Activated T-cell treated with anti-CD3 and anti-CD28 coated beads for 4 hours (primary cell): ENCODE data around the gene MEP1B.
"Not testable (repeated sequence)": the region's sequence is repeated elsewhere in the genome, so short reads cannot be mapped to it uniquely, and the experiment has no call there.

Experiments
- DNase-seq: peaks from one replicate; pipeline ENCODE4 v3.0.0-alpha.2; 2020

Gene MEP1B

DNA sequence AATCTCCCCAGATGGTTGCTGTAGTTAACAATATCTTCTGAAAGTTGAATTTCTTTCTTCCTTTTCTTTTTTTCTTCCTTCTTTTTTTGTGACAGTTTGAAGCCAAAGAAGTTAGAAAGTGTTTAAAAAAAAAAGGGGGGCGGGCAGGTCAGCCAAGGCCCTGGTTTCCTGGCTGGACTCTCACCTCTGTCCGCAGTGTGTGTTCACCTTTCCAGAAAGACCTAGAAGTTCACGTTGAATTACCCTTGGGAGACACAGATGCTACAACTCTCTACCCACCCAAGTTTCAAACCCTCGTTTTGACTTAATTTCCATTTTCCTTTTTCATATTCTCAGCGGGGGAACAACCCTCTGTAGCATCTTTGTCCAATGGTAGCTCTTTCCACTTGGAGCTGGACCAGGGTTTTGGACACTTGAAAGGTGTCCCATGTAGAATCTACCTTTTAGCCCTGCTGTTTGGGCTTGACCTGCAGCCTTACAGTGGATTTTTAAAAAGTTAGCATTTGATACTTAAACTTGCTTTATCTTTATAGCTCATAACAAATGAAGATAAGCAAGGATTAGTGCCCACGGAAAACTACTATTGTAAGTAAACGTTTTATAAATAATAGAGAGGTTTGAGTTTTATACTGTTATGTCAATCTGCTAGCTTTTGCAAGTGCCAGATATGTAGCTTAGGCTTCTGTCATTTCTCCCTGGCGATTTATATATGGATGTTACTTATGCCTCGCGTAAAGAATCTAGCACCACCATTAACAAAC lies 20.0 kb downstream of the MEP1B start:
- no peak for DNase-seq

DNA sequence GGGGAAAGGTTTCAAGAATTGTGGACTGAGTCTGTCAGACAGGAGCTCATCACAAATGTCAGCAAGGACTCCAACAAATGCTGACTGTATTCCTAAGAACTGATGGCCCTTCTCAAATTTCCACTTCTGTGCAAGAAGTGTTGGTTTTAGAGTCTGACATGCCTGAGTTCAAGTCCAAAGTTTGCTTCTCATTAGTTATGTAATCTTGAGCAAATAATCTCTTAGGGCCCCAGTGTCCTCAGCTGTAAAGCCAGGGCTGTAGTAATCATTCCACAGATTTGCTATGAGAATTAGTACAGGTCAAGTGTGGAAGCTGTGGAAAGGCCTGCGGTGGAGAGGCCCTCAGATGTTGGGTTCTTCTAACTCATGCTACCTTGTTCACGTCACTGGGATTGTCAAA lies 23.9 kb downstream of the MEP1B start:
- DNase-seq = no peak

- no peak for DNase-seq
Observed at GRCh38 chr18:32216390-32216789, 26.6 kb downstream of the MEP1B start.

GRCh38 chr18:32219431-32220018 lies 29.7 kb downstream of the MEP1B start:
- DNase-seq = no peak

- not testable (repeated sequence) for DNase-seq
Observed at GRCh38 chr18:32233348-32233747, 43.5 kb downstream of the MEP1B start.

DNA sequence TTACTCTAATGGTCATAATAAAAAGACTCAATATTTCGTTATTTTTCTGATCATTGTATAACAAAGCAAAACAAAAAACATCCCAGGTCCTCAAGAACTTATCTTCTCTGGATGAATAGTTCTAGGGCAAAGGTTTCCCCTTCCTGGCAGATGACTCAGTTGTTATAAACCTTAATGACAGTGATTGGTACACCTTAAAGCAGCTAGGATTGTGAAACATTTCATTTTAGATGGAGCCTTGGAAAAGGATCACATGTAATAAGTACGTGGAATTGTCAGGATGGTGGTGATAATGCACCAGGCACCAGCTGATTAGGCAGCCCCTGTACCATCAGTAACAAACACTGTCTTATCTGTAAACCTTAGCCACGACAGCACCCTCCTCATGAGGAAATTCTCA lies 47.2 kb downstream of the MEP1B start:
- DNase-seq = no peak

DNA sequence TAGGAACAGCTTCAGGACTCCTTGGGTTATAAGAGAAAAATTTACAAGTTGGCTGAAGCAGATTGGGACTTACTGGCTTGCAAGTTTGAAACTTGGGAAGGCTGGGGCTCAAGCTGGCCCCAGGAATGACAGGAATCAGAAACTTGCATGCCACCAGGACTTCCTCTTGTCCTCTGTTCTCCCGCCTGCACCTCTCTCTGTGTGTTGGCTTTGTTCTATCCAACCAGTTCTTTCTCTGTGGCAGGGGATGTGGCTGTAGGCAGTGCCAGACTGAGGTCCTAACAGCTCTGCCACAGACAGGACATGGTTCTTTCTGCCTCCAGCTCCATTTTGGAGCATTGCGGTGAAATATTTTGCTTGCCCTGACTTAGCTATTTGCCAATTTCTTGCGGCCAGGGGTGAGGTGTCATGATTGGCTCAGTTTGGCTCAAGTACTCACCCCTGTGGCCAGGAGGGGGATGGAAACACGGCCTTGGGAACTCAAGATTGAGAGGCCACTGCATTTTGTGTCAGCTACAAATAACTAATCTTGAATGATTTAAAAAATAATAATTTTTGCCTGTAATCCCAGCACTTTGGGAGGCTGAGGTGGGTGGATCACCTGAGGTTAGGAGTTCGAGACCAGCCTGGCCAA lies 48.9 kb downstream of the MEP1B start:
- DNase-seq = no peak

DNA sequence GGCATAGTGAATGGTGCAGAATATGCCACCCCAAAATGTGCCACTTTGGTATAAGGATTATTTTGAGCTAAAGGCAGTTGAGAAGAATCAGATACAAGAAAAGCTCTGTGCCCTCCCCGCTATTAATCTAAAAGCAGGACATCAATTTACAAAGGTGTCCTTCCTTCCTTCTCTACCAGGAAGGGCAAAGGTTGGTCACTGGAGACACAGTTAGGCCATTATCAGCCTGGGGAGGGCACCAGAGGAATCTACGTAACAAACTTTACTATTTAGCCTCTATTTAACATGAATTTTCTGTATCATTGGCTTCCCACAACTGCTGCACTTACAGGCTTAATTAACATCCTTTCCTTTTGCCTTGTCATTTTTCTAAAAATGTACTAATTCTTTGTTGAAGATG lies 52.6 kb downstream of the MEP1B start:
- no peak for DNase-seq

DNA sequence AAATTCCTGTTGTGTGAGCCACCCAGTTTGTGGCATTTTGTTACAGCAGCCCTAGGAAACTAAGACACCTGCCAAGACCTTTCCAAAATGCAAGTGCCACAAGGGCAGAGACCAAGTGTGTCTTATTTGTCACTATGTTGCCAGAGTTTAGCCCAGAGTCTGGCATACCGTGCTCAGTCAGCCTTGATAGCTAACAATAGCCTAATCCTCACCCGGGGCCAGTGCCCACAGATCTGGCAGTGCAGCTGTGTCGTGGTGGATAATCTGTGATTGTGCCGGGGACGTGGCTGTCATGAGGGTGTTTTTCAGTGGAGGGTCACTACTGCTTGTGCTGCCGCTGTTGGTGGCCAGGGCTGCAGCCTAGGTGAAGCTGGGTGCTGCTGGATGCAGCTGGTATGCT lies 53.5 kb downstream of the MEP1B start:
- no peak for DNase-seq

GRCh38 chr18:32244881-32245280 lies 55.0 kb downstream of the MEP1B start:
- DNase-seq = no peak

DNA sequence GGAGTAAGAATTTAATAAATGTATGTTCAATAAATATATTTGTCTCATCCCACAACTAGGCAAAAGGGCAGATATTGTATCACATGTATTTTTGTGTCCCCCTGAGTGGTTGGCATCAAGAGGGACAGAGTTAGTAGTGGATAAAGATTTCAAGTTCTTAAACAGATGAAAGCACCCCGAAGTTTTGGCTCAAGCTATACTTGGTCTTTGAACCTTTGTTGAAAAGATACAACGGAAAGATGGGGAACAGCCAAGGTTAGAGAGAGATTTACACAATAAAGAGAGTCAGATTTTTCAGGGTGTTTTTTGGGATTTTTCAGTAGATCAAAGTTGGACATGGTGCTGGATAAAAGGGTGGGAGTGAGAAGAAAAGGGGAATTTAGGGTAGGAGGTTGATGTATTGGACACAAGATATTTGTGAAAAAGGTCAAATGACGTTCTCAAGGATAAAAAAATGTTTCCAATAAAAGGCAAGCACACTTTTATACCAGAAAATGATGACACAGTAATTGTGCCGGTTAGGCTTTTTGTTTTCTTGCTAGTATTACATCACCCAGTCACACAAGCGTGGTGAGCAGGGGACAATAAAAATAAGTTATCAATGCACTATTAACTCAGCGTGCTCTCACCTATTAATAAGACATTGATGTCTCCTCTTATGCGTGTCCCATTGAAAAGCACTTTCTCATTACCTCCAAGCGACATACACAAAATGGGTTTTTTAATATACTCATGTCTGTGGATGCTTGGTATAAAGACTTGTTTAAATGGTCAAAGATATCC lies 59.5 kb downstream of the MEP1B start:
- no peak for DNase-seq

- no peak for DNase-seq
Observed at GRCh38 chr18:32251466-32251865, 61.6 kb downstream of the MEP1B start.

DNA sequence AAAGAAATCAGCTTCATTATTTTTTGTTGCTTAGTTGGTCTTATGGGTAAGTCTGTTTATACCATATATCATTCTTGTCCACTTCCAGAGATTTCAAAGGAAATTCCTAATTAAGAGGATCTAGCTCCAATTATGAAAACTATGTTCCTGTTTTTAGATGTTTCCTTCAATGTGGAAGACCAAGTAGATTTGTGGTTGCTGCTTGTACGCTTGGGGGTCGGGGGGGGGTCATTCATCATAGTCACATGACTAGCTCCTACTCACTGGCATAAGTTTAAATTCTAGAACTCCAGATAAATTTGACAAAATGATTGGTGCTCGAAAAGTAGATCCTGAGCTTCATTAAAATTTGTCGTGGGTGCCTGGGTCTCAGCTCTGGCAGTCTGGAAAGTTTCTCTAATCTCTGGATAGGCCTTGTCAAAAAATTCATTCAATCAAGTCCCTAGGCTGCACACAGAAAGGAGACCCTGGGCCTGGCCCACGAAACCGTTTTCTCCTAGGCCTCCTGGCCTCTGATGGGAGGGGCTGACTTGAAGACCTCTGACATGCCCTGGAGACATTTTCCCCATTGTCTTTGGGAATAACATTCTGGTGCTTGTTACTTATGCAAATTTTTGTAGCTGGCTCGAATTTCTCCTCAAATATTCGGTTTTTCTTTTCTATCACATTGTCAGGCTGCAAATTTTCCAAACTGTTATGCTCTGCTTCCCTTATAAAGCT lies 62.5 kb downstream of the MEP1B start:
- DNase-seq = no peak

- DNase-seq = no peak
Observed at GRCh38 chr18:32255570-32255969, 65.7 kb downstream of the MEP1B start.

DNA sequence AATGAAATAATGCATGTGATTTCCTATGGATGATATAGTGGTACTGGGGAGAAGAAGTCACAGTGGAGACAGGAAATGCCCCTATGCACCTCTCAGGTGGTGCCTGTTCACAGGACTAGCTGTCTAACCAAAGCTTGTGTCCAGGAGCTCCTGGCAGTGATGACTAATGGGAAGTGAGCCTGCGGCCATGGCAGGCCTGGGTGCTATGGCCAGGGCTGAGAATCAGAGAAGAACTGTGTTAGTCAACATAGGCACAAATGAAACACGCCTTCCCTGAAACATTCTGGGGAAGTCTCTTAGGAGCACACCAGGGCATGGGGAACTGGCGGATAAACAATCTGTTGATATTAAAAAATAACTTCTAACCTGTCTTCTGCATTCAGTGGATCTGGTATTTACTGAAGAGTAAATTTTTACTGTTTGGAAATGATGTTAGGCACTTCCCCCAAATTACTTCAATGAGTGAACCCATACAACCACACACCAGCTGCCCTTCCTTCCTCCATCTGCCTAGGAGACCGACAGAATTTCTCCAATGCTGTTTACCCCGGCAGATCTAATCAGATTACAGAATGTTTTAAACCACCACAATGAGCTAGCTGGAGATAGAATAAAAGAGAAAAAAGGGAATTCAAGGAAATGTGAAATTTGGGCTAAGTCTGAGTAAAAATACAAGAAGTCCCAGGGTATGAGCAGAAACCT lies 67.4 kb downstream of the MEP1B start:
- DNase-seq = no peak

DNA sequence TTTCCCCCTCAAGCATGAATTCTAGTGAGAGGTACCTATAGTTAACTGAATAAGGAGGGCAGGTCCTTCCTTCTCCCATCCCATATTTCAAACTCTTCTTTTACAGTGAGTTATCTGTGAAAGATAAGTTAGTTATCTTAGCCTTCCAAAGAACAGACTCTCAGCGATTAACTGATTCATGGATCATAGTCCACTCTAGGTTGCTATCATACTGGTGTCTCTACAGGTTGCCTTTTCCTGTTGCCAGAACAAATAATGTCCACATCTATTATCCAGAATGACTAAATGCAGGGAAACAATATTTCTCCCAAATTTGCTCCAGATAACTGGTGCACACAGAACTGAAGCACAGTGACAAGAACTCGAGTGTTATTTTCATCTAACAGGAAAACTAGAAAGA lies 68.3 kb downstream of the MEP1B start:
- DNase-seq = no peak

GRCh38 chr18:32258558-32259204 lies 68.8 kb downstream of the MEP1B start:
- no peak for DNase-seq

DNA sequence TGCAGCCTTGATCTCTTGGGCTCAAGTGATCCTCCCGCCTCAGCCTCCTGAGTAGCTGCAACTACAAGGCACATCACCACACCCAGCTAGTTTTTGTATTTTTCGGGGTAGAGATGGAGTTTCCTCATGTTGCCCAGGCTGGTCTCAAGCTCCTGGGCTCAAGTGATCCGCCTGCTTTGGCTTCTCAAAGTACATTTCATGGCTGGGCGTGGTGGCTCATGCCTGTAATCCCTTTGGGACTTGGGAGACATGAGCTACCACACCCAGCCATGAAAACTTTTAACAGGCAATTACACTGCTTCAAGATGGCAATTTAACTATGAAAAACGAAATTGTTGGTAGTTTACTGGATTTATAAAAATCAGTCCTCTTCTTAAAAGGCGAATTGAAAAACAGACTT lies 69.7 kb downstream of the MEP1B start:
- DNase-seq = no peak

DNA sequence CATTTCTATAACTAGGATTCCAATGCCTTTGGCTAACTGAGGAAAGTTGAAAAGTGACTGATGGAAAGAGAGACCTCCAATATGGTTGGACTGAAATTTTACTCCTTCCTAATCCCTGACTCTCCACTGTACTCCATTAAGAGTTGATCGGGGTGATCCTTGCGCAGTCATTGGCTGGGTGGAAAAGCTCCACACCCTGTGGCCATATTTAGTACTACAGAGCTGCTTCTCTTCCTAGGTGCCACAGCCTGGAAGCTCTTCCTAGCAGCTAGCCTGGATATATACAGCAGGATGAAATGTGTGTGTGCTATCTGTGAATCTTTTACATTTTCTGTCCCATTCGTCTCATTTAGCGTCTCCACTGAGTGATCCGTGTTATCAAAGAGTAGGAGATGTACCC lies 71.2 kb downstream of the MEP1B start:
- no peak for DNase-seq

DNA sequence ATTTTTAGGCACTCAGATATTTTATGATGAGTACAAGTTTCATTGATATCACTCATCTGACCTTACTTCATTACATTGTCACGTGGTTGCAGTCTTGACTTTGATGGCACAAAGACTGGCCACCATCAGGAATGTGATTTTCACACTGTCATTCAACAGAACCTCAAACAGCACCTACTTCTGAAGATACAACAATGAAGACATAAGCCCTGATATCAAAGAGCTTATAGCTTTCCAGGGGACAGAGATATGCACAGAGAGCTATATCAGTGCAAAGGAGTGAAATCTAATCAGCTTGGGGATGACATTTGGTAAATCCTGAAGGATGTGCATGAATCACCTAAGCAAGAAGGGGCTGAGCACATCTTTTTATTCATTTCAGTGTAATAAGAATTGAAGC lies 72.3 kb downstream of the MEP1B start:
- no peak for DNase-seq

- DNase-seq = no peak
Observed at GRCh38 chr18:32264401-32264800, 74.6 kb downstream of the MEP1B start.

GRCh38 chr18:32267463-32267862 lies 77.6 kb downstream of the MEP1B start:
- DNase-seq = no peak
